ENCODE measurements around the gene CNKSR3.
A peak's percentile ranks its signal among the peaks of the same experiment; 100 is the strongest.
"Not testable (repeated sequence)": the region's sequence is repeated elsewhere in the genome, so short reads cannot be mapped to it uniquely, and the experiment has no call there.

Gene CNKSR3

GRCh38 chr6:154520280-154520679, 9.8 kb upstream of the CNKSR3 start:
- TF ChIP-seq, protein P1, sequence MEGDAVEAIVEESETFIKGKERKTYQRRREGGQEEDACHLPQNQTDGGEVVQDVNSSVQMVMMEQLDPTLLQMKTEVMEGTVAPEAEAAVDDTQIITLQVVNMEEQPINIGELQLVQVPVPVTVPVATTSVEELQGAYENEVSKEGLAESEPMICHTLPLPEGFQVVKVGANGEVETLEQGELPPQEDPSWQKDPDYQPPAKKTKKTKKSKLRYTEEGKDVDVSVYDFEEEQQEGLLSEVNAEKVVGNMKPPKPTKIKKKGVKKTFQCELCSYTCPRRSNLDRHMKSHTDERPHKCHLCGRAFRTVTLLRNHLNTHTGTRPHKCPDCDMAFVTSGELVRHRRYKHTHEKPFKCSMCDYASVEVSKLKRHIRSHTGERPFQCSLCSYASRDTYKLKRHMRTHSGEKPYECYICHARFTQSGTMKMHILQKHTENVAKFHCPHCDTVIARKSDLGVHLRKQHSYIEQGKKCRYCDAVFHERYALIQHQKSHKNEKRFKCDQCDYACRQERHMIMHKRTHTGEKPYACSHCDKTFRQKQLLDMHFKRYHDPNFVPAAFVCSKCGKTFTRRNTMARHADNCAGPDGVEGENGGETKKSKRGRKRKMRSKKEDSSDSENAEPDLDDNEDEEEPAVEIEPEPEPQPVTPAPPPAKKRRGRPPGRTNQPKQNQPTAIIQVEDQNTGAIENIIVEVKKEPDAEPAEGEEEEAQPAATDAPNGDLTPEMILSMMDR (IDR thresholded peaks at IDR 0.05; ENCODE audit: control insufficient read depth, insufficient read depth, low read depth, low read length, missing control alignments) = no peak
- no peak overlapping the region for H3K4me3 ChIP-seq (ENCODE audit: control insufficient read depth, low read depth, low read length)
- DNase-seq (ENCODE audit: low read depth) = no peak

DNA sequence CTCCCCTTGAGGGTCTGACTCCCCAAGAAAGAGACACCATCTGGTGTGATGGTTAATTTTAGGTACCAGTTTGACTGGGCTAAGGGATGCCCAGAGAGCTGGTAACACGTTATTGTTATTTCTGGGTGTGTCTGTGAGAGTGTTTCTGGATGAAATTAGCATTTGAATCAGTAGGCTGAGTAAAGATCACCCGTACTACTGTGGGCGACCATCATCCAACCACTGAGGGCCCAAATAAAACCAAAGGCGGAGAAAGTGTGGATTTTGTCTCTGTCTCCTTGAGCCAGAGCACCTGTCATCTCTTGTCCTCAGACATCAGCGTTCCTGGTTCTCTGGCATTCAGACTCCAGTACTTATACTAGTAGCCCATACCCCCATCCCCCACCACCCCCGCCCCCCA, 7.9 kb upstream of the CNKSR3 start:
- no peak for DNase-seq (ENCODE audit: low read depth)
- TF ChIP-seq, protein P1 (IDR thresholded peaks at IDR 0.05; ENCODE audit: control insufficient read depth, insufficient read depth, low read depth, low read length, missing control alignments) = no peak

GRCh38 chr6:154516276-154516675, 5.8 kb upstream of the CNKSR3 start:
- DNase-seq (ENCODE audit: low read depth) = no peak

More for the DNA sequence above, 7.9 kb upstream of the CNKSR3 start:
- H3K4me3 ChIP-seq (ENCODE audit: control insufficient read depth, low read depth, low read length) = no peak overlapping the region

DNA sequence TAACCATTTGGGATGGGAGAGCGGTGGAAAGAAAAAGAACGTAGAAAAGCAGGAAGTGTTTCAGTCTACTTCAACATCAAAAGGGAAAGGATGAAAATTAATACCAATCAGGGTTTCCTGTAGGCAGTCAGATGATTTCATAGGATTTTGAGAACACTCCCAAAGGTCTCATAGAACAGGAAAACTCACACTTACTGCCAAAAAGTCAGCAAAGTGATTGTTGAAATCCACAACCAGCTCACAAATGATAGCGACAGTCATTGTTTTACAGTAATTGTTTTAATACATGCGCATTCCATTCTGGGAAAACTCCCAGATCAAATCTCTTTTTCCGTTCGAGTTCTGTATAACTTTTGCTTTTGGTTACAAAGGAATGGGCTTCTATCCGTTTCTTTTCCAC, 5.3 kb upstream of the CNKSR3 start:
- TF ChIP-seq, protein P1 (IDR thresholded peaks at IDR 0.05; ENCODE audit: control insufficient read depth, insufficient read depth, low read depth, low read length, missing control alignments) = no peak
- DNase-seq (ENCODE audit: low read depth) = no peak
- peak overlapping the region; percentile 22 for H3K4me3 ChIP-seq (ENCODE audit: control insufficient read depth, low read depth, low read length)

More at GRCh38 chr6:154516276-154516675, 5.8 kb upstream of the CNKSR3 start:
- TF ChIP-seq, protein P1 (IDR thresholded peaks at IDR 0.05; ENCODE audit: control insufficient read depth, insufficient read depth, low read depth, low read length, missing control alignments) = no peak
- H3K4me3 ChIP-seq (ENCODE audit: control insufficient read depth, low read depth, low read length) = peak overlapping the region; percentile 22; the same call in 1 of the 2 replicates

DNA sequence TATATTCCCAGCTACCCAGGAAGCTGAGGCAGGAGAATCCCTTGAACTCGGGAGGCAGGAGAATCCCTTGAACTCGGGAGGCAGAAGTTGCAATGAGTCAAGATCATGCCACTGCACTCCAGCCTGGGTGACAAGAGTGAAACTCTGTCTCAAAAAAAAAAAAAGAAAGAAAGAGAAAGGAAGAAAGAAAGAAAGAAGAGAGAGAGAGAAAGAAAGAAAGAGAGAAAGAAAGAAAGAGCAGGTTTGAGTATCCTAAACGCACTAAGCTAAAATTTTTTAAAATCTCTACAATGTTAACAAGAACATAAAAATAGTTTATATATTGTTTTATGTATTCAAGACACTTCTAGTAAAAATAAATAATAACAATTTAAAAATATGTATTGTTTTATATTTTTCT, 4.6 kb upstream of the CNKSR3 start:
- not testable (repeated sequence) for H3K4me3 ChIP-seq (ENCODE audit: control insufficient read depth, low read depth, low read length); DNase-seq (ENCODE audit: low read depth)

DNA sequence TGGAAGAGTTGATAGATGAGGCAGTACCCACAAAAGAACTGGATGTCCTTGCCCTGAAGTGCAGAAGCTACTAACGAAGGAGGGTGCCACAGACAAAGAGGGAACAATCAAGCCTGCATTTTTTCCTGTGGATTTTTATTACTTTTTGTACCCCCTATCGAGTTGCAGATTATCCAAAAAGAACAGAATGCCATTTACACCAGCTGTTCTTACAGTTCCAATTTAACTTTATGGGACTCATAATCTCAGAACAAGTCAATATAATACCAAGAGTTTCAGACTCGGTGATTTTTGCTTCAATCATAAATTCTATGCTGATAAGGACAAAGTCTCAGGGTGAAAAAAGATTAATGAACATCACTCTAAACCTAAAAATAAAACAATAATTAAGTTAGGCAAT, 4.0 kb upstream of the CNKSR3 start:
- TF ChIP-seq, protein P1 (IDR thresholded peaks at IDR 0.05; ENCODE audit: control insufficient read depth, insufficient read depth, low read depth, low read length, missing control alignments) = no peak
- no peak overlapping the region for H3K4me3 ChIP-seq (ENCODE audit: control insufficient read depth, low read depth, low read length)
- DNase-seq (ENCODE audit: low read depth) = no peak

- H3K4me3 ChIP-seq (ENCODE audit: control insufficient read depth, low read depth, low read length) = no peak overlapping the region
- TF ChIP-seq, protein P1 (IDR thresholded peaks at IDR 0.05; ENCODE audit: control insufficient read depth, insufficient read depth, low read depth, low read length, missing control alignments) = no peak
- no peak for DNase-seq (ENCODE audit: low read depth)
Measured at GRCh38 chr6:154513601-154514320, 3.3 kb upstream of the CNKSR3 start.

Data from AG09309 (cell line).